ENCODE measurements around the gene FAAP20.

The FAAP20 gene

GRCh38 chr1:2146836-2147517 is 47.6 kb downstream of the FAAP20 start:
- H3K4me3 ChIP-seq (ENCODE audit: low read length), result no peak overlapping the region
- no peak for TF ChIP-seq ZNF274 (IDR thresholded peaks at IDR 0.05; ENCODE audit: low read depth, low read length)

GRCh38 chr1:2145946-2146835 is 48.4 kb downstream of the FAAP20 start:
- H3K4me3 ChIP-seq (ENCODE audit: low read length), result no peak overlapping the region
- no peak for TF ChIP-seq ZNF274 (IDR thresholded peaks at IDR 0.05; ENCODE audit: low read depth, low read length)

GRCh38 chr1:2144501-2145090 is 50.0 kb downstream of the FAAP20 start:
- no peak for TF ChIP-seq ZNF274 (IDR thresholded peaks at IDR 0.05; ENCODE audit: low read depth, low read length)
- no peak overlapping the region for H3K4me3 ChIP-seq (ENCODE audit: low read length)

- no peak for TF ChIP-seq ZNF274 (IDR thresholded peaks at IDR 0.05; ENCODE audit: low read depth, low read length)
- no peak overlapping the region for H3K4me3 ChIP-seq (ENCODE audit: low read length)
Measured at GRCh38 chr1:2143814-2144500, 50.6 kb downstream of the FAAP20 start.

- H3K4me3 ChIP-seq (ENCODE audit: low read length), result no peak overlapping the region
- TF ChIP-seq ZNF274 (IDR thresholded peaks at IDR 0.05; ENCODE audit: low read depth, low read length), result no peak
Measured at GRCh38 chr1:2141025-2141424, 53.5 kb downstream of the FAAP20 start.

Data from GM08714 (cell line).